Neural progenitor cell (in vitro differentiated cells): Measurements from ENCODE around the gene NAPB. TPM values are rescaled to one million over a fixed set of nuclear protein-coding genes. Genes with fewer than 3 reads are reported as not detected.

ENCODE experiments used
- DNase-seq: peaks from one replicate; pipeline ENCODE4 v3.0.0-alpha.2; 2016; ENCODE audit warnings: low spot score
- H2AFZ ChIP-seq: fragments of 200-600 bp; sonication (generic); replicated peaks from 2 replicates; pipeline ENCODE4 v1.6.1; 2016; ENCODE audit warnings: antibody characterized with exemption
- H3F3A ChIP-seq: fragments of 200-600 bp; sonication (generic); 2 replicates; pipeline ENCODE4 v1.6.1; 2016; ENCODE audit warnings: antibody characterized with exemption, low read depth
- H3K27ac ChIP-seq: fragments of 200-600 bp; sonication (generic); 2 replicates; pipeline ENCODE4 v1.5.1; 2016; ENCODE audit warnings: mild to moderate bottlenecking
- H3K27me3 ChIP-seq: fragments of 200-600 bp; sonication (generic); 2 replicates; pipeline ENCODE4 v1.6.1; 2016; ENCODE audit warnings: mild to moderate bottlenecking, moderate library complexity
- H3K36me3 ChIP-seq: fragments of 200-600 bp; sonication (generic); 2 replicates; pipeline ENCODE4 v1.5.1; 2016
- H3K4me1 ChIP-seq: fragments of 200-600 bp; sonication (generic); 2 replicates; pipeline ENCODE4 v1.6.1; 2016; ENCODE audit warnings: mixed run types
- H3K4me2 ChIP-seq: fragments of 200-600 bp; sonication (generic); 2 replicates; pipeline ENCODE4 v1.6.1; 2016
- H3K4me3 ChIP-seq: fragments of 200-600 bp; sonication (generic); 2 replicates; pipeline ENCODE4 v1.5.1; 2016
- H3K79me2 ChIP-seq: fragments of 200-600 bp; sonication (generic); 2 replicates; pipeline ENCODE4 v1.6.1; 2016; ENCODE audit warnings: low read depth
- H3K9ac ChIP-seq: fragments of 200-600 bp; sonication (generic); 2 replicates; pipeline ENCODE4 v1.6.1; 2016
- H3K9me3 ChIP-seq: fragments of 200-600 bp; sonication (generic); 2 replicates; pipeline ENCODE4 v1.5.1; 2016; ENCODE audit warnings: low read depth
- H4K20me1 ChIP-seq: fragments of 200-600 bp; sonication (generic); 2 replicates; pipeline ENCODE4 v1.6.1; 2016; ENCODE audit warnings: low read depth
- H3K27ac Mint-ChIP-seq: 3 replicates; pipeline ENCODE4 v1.8.0; 2021; ENCODE audit warnings: mixed read lengths
- H3K27me3 Mint-ChIP-seq: 2 replicates; pipeline ENCODE4 v1.8.0; 2022; ENCODE audit warnings: low read depth, mild to moderate bottlenecking, inconsistent platforms, moderate library complexity, mixed read lengths; ENCODE audit not compliant: insufficient read depth
- H3K36me3 Mint-ChIP-seq: 3 replicates; pipeline ENCODE4 v1.8.0; 2021; ENCODE audit warnings: mixed read lengths
- H3K4me1 Mint-ChIP-seq: 3 replicates; pipeline ENCODE4 v1.8.0; 2021; ENCODE audit warnings: mixed read lengths
- H3K4me3 Mint-ChIP-seq: 3 replicates; pipeline ENCODE4 v1.8.0; 2021; ENCODE audit warnings: mild to moderate bottlenecking, moderate library complexity, mixed read lengths
- H3K9me3 Mint-ChIP-seq: 3 replicates; pipeline ENCODE4 v1.8.0; 2020; ENCODE audit warnings: mixed read lengths
- EZH2 ChIP-seq: fragments of 200-600 bp; sonication (generic); IDR thresholded peaks from 2 replicates; pipeline ENCODE4 v1.6.1; 2017; ENCODE audit warnings: antibody characterized with exemption, mild to moderate bottlenecking, moderate library complexity
- EZH2phosphoT487 ChIP-seq: fragments of 200-600 bp; sonication (generic); IDR thresholded peaks from 2 replicates; pipeline ENCODE4 v1.6.1; 2017; ENCODE audit warnings: antibody characterized with exemption
- total RNA-seq: library from RNA; depleted of rRNA; stranded (reverse); fragments of >200 nt; gene quantifications from 2 replicates; pipeline ENCODE4 v1.2.3, GENCODE V29; 2015; ENCODE audit warnings: low replicate concordance
- TF ChIP-seq, protein P1 (sequence below): fragments of 200-600 bp; sonication (generic); IDR thresholded peaks from 2 replicates; pipeline ENCODE4 v1.5.1; 2017; ENCODE audit warnings: antibody characterized with exemption, mild to moderate bottlenecking

The NAPB gene
- total RNA-seq, 1 donor from 2014 or later: 23.8 TPM

DNA sequence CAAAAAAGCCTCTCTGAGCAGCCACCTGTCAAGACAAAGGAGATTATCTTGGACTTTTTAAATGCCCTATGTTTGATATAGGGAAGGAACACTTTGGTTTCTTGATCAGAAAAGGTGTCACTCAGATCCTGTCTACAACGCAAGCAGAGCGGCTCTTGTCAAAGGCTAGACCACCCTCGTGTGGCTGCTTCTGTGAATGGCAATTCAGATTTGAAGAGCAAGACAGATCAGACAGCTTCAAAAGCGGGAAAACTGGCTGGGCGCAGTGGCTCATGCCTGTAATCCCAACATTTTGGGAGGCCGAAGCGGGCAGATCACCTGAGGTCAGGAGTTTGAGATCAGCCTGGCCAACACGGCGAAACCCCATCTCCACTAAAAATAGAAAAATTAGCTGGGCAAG is 80.8 kb downstream of the NAPB start:
- Histone ChIP-seq H2AFZ (no peak overlapping the region), H3K4me2 (no peak overlapping the region), H3K9ac (no peak overlapping the region), H3K4me3 (no peak overlapping the region), H4K20me1 (no peaks in the 10 kb centered on the region), H3K36me3 (no peaks in the 10 kb centered on the region), H3K79me2 (no peaks in the 10 kb centered on the region), H3K4me1 (no peaks in the 10 kb centered on the region), H3F3A (no peaks in the 10 kb centered on the region), H3K27me3 (no peaks in the 10 kb centered on the region), H3K27ac (no peak overlapping the region), H3K9me3 (no peaks in the 10 kb centered on the region)
- H3K36me3 Mint-ChIP-seq: no peaks in the 10 kb centered on the region
- H3K27me3 Mint-ChIP-seq: peaks cover 2% of the 10 kb centered on the region
- DNase-seq: peak; percentile 85
- no peaks in the 10 kb centered on the region for H3K9me3 Mint-ChIP-seq
- H3K27ac Mint-ChIP-seq: peak overlapping the region; percentile 93
- peak overlapping the region; percentile 36 for H3K4me3 Mint-ChIP-seq
- TF ChIP-seq EZH2phosphoT487: no peak
- TF ChIP-seq, protein P1, sequence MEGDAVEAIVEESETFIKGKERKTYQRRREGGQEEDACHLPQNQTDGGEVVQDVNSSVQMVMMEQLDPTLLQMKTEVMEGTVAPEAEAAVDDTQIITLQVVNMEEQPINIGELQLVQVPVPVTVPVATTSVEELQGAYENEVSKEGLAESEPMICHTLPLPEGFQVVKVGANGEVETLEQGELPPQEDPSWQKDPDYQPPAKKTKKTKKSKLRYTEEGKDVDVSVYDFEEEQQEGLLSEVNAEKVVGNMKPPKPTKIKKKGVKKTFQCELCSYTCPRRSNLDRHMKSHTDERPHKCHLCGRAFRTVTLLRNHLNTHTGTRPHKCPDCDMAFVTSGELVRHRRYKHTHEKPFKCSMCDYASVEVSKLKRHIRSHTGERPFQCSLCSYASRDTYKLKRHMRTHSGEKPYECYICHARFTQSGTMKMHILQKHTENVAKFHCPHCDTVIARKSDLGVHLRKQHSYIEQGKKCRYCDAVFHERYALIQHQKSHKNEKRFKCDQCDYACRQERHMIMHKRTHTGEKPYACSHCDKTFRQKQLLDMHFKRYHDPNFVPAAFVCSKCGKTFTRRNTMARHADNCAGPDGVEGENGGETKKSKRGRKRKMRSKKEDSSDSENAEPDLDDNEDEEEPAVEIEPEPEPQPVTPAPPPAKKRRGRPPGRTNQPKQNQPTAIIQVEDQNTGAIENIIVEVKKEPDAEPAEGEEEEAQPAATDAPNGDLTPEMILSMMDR: peak; percentile 79
- H3K4me1 Mint-ChIP-seq: peaks cover 2% of the 10 kb centered on the region

DNA sequence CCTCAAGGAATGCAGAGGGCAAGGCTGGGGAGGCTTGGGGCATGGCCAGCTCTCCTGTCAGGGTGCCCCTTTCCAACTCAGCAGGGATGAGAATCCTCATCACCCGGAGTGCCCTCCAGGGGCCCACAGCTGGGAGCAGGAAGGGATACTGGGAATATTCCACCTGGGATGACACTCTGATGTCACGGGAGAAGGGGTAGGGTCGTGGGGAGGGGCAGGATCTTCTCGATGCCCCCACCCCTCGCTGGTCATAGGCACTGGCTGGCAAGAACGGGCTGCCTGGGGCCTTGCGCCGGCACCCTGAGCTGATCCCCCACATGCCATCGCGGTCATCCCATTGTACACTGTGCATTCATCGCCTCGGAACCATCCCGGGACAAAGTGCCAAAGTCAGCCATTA is 81.3 kb downstream of the NAPB start:
- H3K27me3 ChIP-seq: no peaks in the 10 kb centered on the region
- no peak overlapping the region for H3K27ac Mint-ChIP-seq
- H3K27ac ChIP-seq: no peak overlapping the region
- H3K79me2 ChIP-seq: no peaks in the 10 kb centered on the region
- H3K36me3 ChIP-seq: no peaks in the 10 kb centered on the region
- no peak overlapping the region for H3K4me2 ChIP-seq
- no peak for DNase-seq
- peaks cover 2% of the 10 kb centered on the region for H3K4me1 Mint-ChIP-seq
- no peak overlapping the region for H3K9ac ChIP-seq
- H2AFZ ChIP-seq: no peak overlapping the region
- H3K9me3 Mint-ChIP-seq: no peaks in the 10 kb centered on the region
- no peaks in the 10 kb centered on the region for H3K9me3 ChIP-seq
- no peak overlapping the region for H3K4me3 Mint-ChIP-seq
- no peaks in the 10 kb centered on the region for H3F3A ChIP-seq
- TF ChIP-seq, protein P1: no peak
- no peaks in the 10 kb centered on the region for H3K36me3 Mint-ChIP-seq
- H4K20me1 ChIP-seq: no peaks in the 10 kb centered on the region
- H3K4me3 ChIP-seq: no peak overlapping the region
- peaks cover 2% of the 10 kb centered on the region for H3K27me3 Mint-ChIP-seq
- H3K4me1 ChIP-seq: no peaks in the 10 kb centered on the region

DNA sequence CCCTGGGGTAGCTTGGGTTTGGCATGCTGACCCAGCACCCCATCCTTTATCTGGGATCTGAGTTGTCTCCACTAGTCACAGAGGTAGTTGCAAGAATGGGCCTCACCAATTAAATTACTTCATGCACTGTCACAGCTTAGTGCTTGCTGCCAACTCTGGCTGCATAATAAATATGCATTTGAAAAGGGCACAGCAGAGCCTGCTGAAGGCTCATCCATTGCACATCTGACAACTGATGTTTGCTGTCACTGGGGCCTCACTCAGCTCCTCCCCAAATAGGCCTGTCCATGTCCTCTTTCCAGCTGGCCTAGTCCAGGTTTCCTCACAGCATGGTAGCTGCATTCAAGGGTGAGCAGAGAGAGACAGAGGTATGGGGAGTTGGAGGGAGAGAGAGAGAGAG is 84.0 kb downstream of the NAPB start:
- Histone ChIP-seq H3K4me2 (no peak overlapping the region), H3K36me3 (no peaks in the 10 kb centered on the region), H3K79me2 (no peaks in the 10 kb centered on the region), H4K20me1 (no peaks in the 10 kb centered on the region), H3K9ac (no peak overlapping the region), H3K27ac (no peak overlapping the region), H3K27me3 (no peaks in the 10 kb centered on the region), H3K4me3 (no peak overlapping the region), H3F3A (no peaks in the 10 kb centered on the region), H3K9me3 (no peaks in the 10 kb centered on the region), H2AFZ (no peak overlapping the region), H3K4me1 (no peaks in the 10 kb centered on the region)
- TF ChIP-seq EZH2phosphoT487 (no peak), EZH2 (no peak)
- no peaks in the 10 kb centered on the region for H3K9me3 Mint-ChIP-seq
- no peak for DNase-seq
- peaks cover 2% of the 10 kb centered on the region for H3K27me3 Mint-ChIP-seq
- no peak overlapping the region for H3K4me3 Mint-ChIP-seq
- H3K27ac Mint-ChIP-seq: no peak overlapping the region
- peaks cover 2% of the 10 kb centered on the region for H3K4me1 Mint-ChIP-seq
- no peaks in the 10 kb centered on the region for H3K36me3 Mint-ChIP-seq

DNA sequence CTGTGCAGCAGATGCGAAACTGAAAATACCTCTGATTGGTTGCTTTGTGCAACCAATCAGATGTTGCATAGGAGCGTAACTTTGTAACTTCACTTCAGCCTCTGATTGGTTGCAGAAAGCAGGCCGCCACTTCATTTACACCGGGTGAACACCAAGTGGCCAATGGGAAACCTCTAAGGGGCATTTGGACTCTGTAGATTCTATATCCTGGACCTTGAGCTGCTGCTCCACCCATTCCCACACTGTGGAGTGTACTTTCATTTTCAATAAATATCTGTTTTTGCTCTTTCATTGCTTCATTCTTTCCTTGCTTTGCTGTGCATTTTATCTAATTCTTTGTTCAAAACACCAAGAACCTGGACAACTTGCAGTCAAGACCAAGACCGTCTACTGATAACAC is 84.8 kb downstream of the NAPB start:
- no peak for TF ChIP-seq EZH2phosphoT487
- TF ChIP-seq, protein P1: no peak
- TF ChIP-seq EZH2: no peak
- no peaks in the 10 kb centered on the region for H4K20me1 ChIP-seq
- Mint-ChIP-seq H3K9me3 (no peaks in the 10 kb centered on the region), H3K4me1 (peaks cover 2% of the 10 kb centered on the region), H3K4me3 (no peak overlapping the region), H3K27me3 (peaks cover 2% of the 10 kb centered on the region), H3K36me3 (no peaks in the 10 kb centered on the region), H3K27ac (no peak overlapping the region)
- DNase-seq: no peak
- H3K27ac ChIP-seq: no peak overlapping the region
- no peaks in the 10 kb centered on the region for H3K36me3 ChIP-seq
- no peak overlapping the region for H3K4me3 ChIP-seq
- H3K9me3 ChIP-seq: no peaks in the 10 kb centered on the region
- no peak overlapping the region for H3K9ac ChIP-seq
- no peaks in the 10 kb centered on the region for H3K79me2 ChIP-seq
- H3K4me2 ChIP-seq: no peak overlapping the region
- H2AFZ ChIP-seq: no peak overlapping the region
- no peaks in the 10 kb centered on the region for H3K27me3 ChIP-seq
- H3F3A ChIP-seq: no peaks in the 10 kb centered on the region
- peaks cover 6% of the 10 kb centered on the region for H3K4me1 ChIP-seq
